Activated CD8-positive, alpha-beta T cell treated with anti-CD3 and anti-CD28 coated beads, Interleukin-2, amount 10 ng/mL, durations not matched to agents 7 days and 5 days (primary cell): Measurements from ENCODE around the gene PKP3. TPM values are rescaled to one million over a fixed set of nuclear protein-coding genes. Genes with fewer than 3 reads are reported as not detected.
"Not testable (repeated sequence)": the region's sequence is repeated elsewhere in the genome, so short reads cannot be mapped to it uniquely, and the experiment has no call there.

ENCODE experiments used
- ATAC-seq: fragments of 150-1000 bp; cut with Tn5 transposase; one replicate; pipeline ENCODE4 v1.10.0; 2021; ENCODE audit warnings: moderate library complexity
- CTCF ChIA-PET: fragments of 350-600 bp; sonication (Branson Sonifier 250); formaldehyde crosslinking; loops from one replicate; lab custom pipeline; 2021; ENCODE audit warnings: antibody characterized with exemption; lab: Charles Lee
- POLR2A ChIA-PET: fragments of 350-600 bp; sonication (Branson Sonifier 250); formaldehyde crosslinking; loops from one replicate; lab custom pipeline; 2021; ENCODE audit warnings: antibody characterized with exemption; lab: Charles Lee
- DNase-seq: peaks from one replicate; pipeline ENCODE4 v3.0.0-alpha.2; 2020
- H3K27ac Mint-ChIP-seq: one replicate; pipeline ENCODE4 v1.8.0; 2021; ENCODE audit warnings: mild to moderate bottlenecking, mixed read lengths
- H3K27me3 Mint-ChIP-seq: one replicate; pipeline ENCODE4 v1.8.0; 2021; ENCODE audit warnings: low read depth, mixed read lengths
- H3K36me3 Mint-ChIP-seq: one replicate; pipeline ENCODE4 v1.8.0; 2021; ENCODE audit warnings: low read depth, mixed read lengths
- H3K4me1 Mint-ChIP-seq: one replicate; pipeline ENCODE4 v1.8.0; 2021; ENCODE audit warnings: low read depth, mixed read lengths
- H3K4me3 Mint-ChIP-seq: one replicate; pipeline ENCODE4 v1.8.0; 2021; ENCODE audit warnings: mild to moderate bottlenecking, mixed read lengths
- H3K9me3 Mint-ChIP-seq: one replicate; pipeline ENCODE4 v1.8.0; 2022; ENCODE audit warnings: mixed read lengths; ENCODE audit not compliant: insufficient read depth
- total RNA-seq, 2 experiments: library from RNA; stranded (reverse); gene quantifications; one replicate each; pipeline ENCODE4 v1.2.3, GENCODE V29; 2021

Gene PKP3
- total RNA-seq, 2 experiments from 2014 or later = 0.13 TPM; not detected in 1

DNA sequence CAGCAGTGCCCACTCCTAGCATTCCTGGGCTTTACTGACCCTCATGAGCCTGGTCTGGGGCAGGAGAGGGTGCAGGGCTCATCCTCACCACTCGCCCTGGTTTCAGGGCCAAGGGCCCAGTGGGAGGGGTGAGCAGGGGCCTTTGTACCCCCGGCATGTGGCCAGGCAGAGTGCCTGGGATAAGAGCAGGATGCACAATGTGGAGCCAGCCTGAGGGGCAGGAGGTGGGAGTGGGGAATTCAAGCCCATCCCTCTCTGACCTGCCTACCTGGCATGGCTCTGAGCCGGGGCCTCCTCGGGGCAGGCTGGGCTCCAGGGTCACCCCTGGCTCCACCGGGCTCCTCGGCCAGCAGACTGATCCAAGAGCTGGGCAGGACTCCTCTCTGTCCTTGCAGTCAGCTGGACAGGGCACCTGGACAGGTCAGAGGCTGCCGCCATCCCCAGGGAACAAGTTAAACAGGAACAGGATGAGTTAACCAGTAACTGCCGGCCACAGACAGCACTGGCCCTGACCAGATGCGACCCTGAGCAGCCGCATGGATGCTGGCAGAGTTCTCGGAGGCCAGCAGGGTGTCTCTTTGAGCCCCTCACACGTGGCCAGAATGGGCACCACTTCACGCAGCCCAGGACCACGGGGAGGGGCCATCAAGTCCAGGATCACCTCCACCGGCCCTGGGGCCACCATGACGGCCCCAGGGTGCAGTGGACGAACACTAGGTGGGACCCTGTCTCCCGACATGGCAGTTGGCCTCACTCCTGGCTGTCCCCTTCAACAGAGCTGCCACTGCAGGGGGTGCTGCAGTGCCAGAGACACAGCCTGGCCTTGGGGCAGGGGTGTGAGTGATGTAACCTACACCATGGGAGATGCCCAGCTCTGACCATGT lies 15.8 kb downstream of the PKP3 start:
- no peak for DNase-seq
- Mint-ChIP-seq H3K9me3 (no peaks in the 10 kb centered on the region), H3K27me3 (no peaks in the 10 kb centered on the region), H3K36me3 (peaks cover 10% of the 10 kb centered on the region), H3K4me3 (no peak overlapping the region), H3K4me1 (peaks cover 33% of the 10 kb centered on the region), H3K27ac (no peak overlapping the region)
- ATAC-seq = no peak
- ChIA-PET CTCF (interaction anchor here (0.9 kb wide), 1 partner anchor 109 kb away, joined by 3 read pairs; no protein-coding TSS in a partner anchor), POLR2A (interaction anchor here (0.9 to 1.5 kb wide), 2 partner anchors 38 to 97 kb away, joined by 3 to 4 read pairs; partner anchors contain the start of gene RNH1)

DNA sequence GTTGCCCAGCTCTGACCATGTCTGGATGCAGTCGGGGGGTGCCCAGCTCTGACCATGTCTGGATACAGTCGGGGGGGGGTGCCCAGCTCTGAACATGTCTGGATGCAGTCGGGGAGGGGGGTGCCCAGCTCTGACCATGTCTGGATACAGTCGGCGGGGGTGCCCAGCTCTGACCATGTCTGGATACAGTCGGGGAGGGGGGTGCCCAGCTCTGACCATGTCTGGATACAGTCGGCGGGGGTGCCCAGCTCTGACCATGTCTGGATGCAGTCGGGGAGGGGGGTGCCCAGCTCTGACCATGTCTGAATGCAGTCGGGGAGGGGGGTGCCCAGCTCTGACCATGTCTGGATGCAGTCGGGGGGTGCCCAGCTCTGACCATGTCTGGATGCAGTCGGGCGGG lies 16.7 kb downstream of the PKP3 start:
- not testable (repeated sequence) for DNase-seq, H3K4me3 Mint-ChIP-seq, H3K27me3 Mint-ChIP-seq, H3K36me3 Mint-ChIP-seq, H3K9me3 Mint-ChIP-seq, H3K27ac Mint-ChIP-seq, ATAC-seq
- H3K4me1 Mint-ChIP-seq = peaks cover 34% of the 10 kb centered on the region
- POLR2A ChIA-PET = interaction anchor here (0.9 to 1.5 kb wide), 2 partner anchors 37 to 96 kb away, joined by 3 to 4 read pairs; partner anchors contain the start of gene RNH1
- CTCF ChIA-PET = interaction anchor here (0.9 to 1.5 kb wide), 3 partner anchors 38 to 160 kb away, joined by 3 read pairs; no protein-coding TSS in a partner anchor

DNA sequence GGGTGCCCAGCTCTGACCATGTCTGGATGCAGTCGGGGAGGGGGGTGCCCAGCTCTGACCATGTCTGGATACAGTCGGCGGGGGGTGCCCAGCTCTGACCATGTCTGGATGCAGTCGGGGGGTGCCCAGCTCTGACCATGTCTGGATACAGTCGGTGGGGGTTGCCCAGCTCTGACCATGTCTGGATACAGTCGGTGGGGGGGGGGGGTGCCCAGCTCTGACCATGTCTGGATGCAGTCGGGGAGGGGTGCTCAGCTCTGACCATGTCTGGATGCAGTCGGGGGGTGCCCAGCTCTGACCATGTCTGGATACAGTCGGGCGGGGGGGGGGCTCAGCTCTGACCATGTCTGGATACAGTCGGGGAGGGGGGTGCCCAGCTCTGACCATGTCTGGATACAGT lies 17.5 kb downstream of the PKP3 start:
- H3K4me1 Mint-ChIP-seq = peaks cover 33% of the 10 kb centered on the region
- ChIA-PET CTCF (interaction anchor here (1.0 to 1.5 kb wide), 3 partner anchors 38 to 161 kb away, joined by 3 to 4 read pairs (median 3); no protein-coding TSS in a partner anchor), POLR2A (interaction anchor here (1.5 kb wide), 1 partner anchor 95 kb away, joined by 4 read pairs; the partner anchor contains the start of gene RNH1)

DNA sequence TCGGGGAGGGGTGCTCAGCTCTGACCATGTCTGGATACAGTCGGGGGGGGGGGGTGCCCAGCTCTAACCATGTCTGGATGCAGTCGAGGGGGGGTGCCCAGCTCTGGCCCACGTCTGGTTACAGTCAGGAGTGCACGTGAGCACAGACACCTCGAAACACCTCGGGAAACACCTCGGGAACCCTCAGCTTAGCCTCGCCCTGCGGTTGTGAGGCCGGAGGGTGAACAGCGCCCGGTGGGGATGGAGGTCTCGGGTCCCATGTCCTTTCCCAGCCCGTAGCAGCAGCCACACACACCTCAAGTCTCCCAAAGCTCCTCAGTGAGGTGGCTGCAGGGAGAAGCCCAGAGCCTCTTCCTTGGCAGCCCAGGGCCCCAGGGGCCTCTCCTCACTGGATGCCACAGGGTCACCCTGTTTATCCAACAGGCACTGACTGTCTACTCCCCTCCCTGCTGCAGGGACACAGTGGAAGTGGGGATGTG lies 18.7 kb downstream of the PKP3 start:
- no peak overlapping the region for H3K27ac Mint-ChIP-seq
- peaks cover 31% of the 10 kb centered on the region for H3K4me1 Mint-ChIP-seq
- H3K27me3 Mint-ChIP-seq = no peaks in the 10 kb centered on the region
- no peak for DNase-seq
- CTCF ChIA-PET = interaction anchor here (1.5 to 5.4 kb wide), 2 partner anchors 36 to 107 kb away, joined by 4 to 60 read pairs; partner anchors contain the start of gene PTDSS2
- POLR2A ChIA-PET = no interaction called here
- ATAC-seq = no peak
- H3K36me3 Mint-ChIP-seq = peaks cover 8% of the 10 kb centered on the region
- H3K9me3 Mint-ChIP-seq = no peaks in the 10 kb centered on the region
- H3K4me3 Mint-ChIP-seq = peak overlapping the region; percentile 77

More for the DNA sequence above, 17.5 kb downstream of the PKP3 start:
- DNase-seq, H3K4me3 Mint-ChIP-seq, H3K9me3 Mint-ChIP-seq, H3K27ac Mint-ChIP-seq, ATAC-seq, H3K36me3 Mint-ChIP-seq, H3K27me3 Mint-ChIP-seq: not testable (repeated sequence)

DNA sequence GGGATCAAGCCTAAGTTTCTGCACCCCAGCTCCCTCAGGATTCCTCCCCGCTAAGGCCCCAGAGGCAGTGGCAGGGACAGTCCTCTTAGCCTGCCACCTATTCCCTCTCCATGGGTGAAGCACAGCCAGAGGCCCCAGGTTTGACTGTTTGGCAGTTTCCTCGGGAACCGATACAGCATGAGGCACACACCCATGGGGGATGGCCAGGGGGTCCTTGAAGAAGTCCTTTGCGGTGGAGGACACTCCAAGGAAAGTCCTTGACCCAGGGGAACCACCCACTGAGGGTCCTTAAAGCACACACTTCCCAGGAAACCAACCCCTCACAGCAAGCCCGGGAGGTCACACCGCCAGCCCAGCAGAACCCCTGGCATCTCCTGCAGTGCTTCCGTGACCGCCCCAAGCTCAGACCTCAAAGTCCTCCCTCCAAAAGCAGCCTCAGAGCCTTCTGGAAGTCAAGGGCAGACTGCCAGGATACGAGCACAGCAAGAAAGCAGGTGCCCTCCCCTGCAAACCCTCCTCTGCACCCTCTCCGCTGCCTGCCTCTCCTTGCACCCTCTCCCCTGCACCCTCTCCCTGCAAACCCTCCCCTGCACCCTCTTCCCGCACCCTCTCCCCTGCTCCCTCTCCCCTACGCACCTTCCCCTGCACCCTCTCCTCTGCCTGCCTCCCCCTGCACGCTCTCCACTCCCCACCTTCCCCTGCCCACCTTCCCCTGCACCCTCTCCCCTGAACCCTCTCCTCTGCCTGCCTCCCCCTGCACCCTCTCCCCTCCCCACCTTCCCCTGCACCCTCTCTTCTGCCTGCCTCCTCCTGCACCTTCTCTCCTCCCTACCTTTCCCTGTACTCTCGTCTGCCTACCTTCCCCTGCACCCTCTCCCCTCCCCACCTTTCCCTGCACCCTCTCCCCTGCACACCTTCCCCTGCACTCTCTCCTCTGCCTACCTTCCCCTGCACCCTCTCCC lies 19.4 kb downstream of the PKP3 start:
- H3K4me3 Mint-ChIP-seq = peak overlapping the region; percentile 77
- peaks cover 31% of the 10 kb centered on the region for H3K4me1 Mint-ChIP-seq
- no peaks in the 10 kb centered on the region for H3K9me3 Mint-ChIP-seq
- no peaks in the 10 kb centered on the region for H3K27me3 Mint-ChIP-seq
- H3K27ac Mint-ChIP-seq = peak overlapping the region; percentile 73
- ChIA-PET CTCF (interaction anchor here (1.5 to 5.4 kb wide), 2 partner anchors 36 to 108 kb away, joined by 4 to 60 read pairs; partner anchors contain the start of gene PTDSS2), POLR2A (interaction anchor here (1.1 to 3.9 kb wide), 4 partner anchors 7 to 54 kb away, joined by 3 to 59 read pairs (median 12); partner anchors contain the start of gene PTDSS2)
- DNase-seq = peak; percentile 52
- peaks cover 8% of the 10 kb centered on the region for H3K36me3 Mint-ChIP-seq
- no peak for ATAC-seq

DNA sequence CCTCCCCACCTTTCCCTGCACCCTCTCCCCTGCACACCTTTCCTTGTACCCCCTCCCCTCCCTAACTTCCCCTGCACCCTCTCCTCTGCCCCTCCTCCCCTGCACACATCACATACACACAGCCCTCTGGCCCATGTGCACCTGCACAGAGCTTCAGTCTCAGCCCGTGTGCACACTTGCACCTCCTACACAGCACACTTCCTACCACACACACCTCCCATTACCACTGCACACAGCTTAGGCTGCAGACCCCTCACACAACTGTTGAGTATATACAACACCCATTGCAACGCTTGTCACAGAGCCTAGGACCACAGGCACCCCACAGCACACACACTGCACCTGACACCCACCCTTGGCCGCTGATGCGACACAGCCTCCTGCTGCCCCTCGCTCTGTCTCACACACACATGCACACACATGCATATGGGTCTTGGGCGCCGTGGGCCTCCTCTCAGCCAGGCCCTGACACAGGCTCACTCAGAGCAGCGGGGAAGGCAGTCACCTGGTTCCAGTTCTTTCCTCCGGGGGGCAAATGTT lies 20.4 kb downstream of the PKP3 start:
- CTCF ChIA-PET = interaction anchor here (0.9 to 5.4 kb wide), 6 partner anchors 8 to 109 kb away, joined by 3 to 60 read pairs (median 4); partner anchors contain the start of genes ANO9 and PTDSS2
- Mint-ChIP-seq H3K4me1 (peaks cover 30% of the 10 kb centered on the region), H3K9me3 (no peaks in the 10 kb centered on the region), H3K36me3 (peaks cover 8% of the 10 kb centered on the region), H3K4me3 (peak overlapping the region; percentile 97), H3K27ac (peak overlapping the region; percentile 93), H3K27me3 (no peaks in the 10 kb centered on the region)
- DNase-seq (no peak), ATAC-seq (peak; percentile 34)
- POLR2A ChIA-PET = interaction anchor here (1.1 to 3.9 kb wide), 8 partner anchors 8 to 202 kb away, joined by 3 to 59 read pairs (median 4); partner anchors contain the start of genes ANO9, PTDSS2 and RNH1

DNA sequence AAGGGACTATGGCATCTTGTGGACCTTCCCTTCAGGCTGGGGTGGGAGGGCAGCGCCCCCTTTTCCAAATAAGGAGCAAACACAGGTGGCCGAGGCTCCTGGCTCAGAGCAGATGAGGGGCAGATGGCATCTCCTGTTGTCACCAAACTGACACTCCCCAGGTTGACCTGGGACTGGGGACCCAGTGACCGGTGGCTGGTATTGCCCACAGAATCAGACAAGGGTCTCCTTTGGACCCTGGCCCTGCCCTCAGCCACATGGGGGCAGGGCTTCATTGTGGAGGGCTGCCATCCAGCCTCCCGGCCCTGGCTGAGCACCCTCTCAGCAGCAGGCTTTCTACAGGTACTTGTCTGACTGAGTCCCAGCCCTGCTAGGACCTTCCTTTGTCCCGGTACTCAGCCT lies 21.6 kb downstream of the PKP3 start:
- peaks cover 8% of the 10 kb centered on the region for H3K36me3 Mint-ChIP-seq
- DNase-seq = no peak
- H3K27ac Mint-ChIP-seq = peak overlapping the region; percentile 93
- ATAC-seq = peak; percentile 18
- no peaks in the 10 kb centered on the region for H3K9me3 Mint-ChIP-seq
- ChIA-PET POLR2A (interaction anchor here (0.8 to 3.9 kb wide), 8 partner anchors 9 to 103 kb away, joined by 3 to 59 read pairs (median 6); partner anchors contain the start of genes PTDSS2 and RNH1), CTCF (interaction anchor here (0.8 to 5.4 kb wide), 6 partner anchors 9 to 167 kb away, joined by 3 to 60 read pairs (median 4); partner anchors contain the start of gene PTDSS2)
- H3K4me1 Mint-ChIP-seq = peaks cover 30% of the 10 kb centered on the region
- H3K4me3 Mint-ChIP-seq = peak overlapping the region; percentile 97
- no peaks in the 10 kb centered on the region for H3K27me3 Mint-ChIP-seq

DNA sequence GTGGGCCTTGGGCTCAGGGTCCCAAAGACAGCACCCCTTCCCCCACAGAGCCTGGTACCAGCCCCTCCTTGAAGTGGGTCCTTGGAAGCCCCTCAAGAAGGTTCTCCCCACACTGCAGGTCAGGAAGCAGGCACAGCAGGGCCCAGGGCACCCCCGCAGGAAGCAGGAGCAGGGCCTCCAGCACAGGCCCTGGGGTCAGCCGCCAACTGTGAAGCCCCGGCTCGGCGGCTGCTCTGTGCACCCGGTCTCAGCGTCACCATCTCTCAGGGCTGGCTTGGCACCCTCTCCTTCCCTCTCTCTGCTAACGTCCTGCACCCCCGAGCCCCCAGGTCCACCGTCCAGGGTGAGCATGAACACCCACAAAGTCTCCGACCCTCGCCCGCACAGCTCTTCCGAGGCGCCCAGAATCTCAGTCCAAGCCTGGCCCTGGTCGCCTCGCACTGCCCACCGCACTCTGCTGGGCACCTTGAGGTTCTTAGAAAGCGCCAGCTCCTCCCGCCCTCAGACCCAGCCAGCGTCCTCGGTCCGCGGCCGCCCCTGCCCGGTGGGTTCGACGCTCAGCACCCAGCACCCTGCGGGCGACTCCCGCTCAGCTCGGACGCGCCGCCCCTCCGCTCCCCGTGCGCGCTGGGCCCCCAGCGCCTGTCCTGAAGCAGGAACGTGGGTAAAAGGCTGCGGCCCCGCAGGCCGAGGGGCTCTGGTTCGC lies 22.2 kb downstream of the PKP3 start:
- Mint-ChIP-seq H3K9me3 (no peaks in the 10 kb centered on the region), H3K27ac (peak overlapping the region; percentile 93), H3K4me3 (peak overlapping the region; percentile 97), H3K27me3 (no peaks in the 10 kb centered on the region), H3K36me3 (peaks cover 8% of the 10 kb centered on the region), H3K4me1 (peaks cover 30% of the 10 kb centered on the region)
- ChIA-PET CTCF (interaction anchor here (1.0 to 5.4 kb wide), 5 partner anchors 10 to 166 kb away, joined by 3 to 60 read pairs (median 5); partner anchors contain the start of gene PTDSS2), POLR2A (interaction anchor here (0.8 to 3.9 kb wide), 13 partner anchors 9 to 148 kb away, joined by 3 to 59 read pairs (median 5); partner anchors contain the start of genes PTDSS2 and RNH1)
- ATAC-seq (peak; percentile 10), DNase-seq (no peak)

DNA sequence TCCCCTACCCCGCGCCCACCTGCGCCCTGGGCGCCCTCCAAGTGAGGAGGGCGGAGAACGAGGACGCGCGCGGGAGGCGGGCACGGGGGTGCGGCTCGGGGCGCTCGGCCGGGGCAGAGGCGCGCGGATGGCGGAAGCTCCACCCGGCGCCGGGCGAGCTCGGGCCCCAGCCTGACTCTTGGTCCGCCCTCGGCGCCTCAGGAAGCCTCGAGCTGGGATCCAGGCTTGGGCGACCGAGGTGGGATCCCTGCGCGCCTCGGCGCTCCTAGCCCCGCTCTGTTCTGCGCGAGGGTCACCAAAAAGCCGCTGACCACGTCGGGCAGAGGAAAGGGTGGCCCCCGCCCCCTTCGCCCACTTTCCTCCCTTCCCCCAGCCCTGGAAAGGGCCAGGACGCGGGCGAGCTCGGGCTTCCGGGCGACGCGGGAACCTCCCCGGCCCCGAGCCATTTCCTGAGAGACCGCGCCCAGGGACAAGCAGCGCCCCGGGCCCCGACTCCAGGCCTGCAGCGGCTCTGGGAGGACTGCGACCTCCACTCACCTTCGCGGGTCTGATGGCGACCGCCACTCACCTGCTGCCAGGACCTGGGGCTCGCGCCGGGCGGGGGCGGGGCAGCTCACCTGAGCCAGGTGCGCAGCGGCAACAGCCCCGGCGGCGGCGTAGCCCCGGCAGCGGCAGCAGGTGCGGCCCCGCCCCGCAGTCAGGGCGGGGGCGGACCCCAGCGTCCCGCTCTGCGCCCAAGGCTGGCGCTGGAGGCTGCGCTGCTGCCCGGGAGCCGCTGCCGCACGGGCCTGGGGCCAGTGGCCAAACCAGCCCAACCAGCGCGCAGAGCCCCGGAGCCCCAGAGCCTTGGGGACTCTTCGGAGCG lies 23.0 kb downstream of the PKP3 start:
- H3K9me3 Mint-ChIP-seq = no peaks in the 10 kb centered on the region
- peaks cover 30% of the 10 kb centered on the region for H3K4me1 Mint-ChIP-seq
- H3K4me3 Mint-ChIP-seq = peak overlapping the region; percentile 97
- H3K36me3 Mint-ChIP-seq = peaks cover 8% of the 10 kb centered on the region
- POLR2A ChIA-PET = interaction anchor here (0.8 to 3.9 kb wide), 12 partner anchors 10 to 148 kb away, joined by 3 to 59 read pairs (median 5); partner anchors contain the start of gene PTDSS2
- H3K27ac Mint-ChIP-seq = peak overlapping the region; percentile 93
- ATAC-seq (peak; percentile 58), DNase-seq (peak; percentile 69)
- no peaks in the 10 kb centered on the region for H3K27me3 Mint-ChIP-seq
- CTCF ChIA-PET = interaction anchor here (0.9 to 5.4 kb wide), 5 partner anchors 10 to 167 kb away, joined by 4 to 60 read pairs (median 7); partner anchors contain the start of gene PTDSS2
